ENCODE results near the gene OPN5.
"Not testable (repeated sequence)": the region's sequence is repeated elsewhere in the genome, so short reads cannot be mapped to it uniquely, and the experiment has no call there.

OPN5 gene, protein sequence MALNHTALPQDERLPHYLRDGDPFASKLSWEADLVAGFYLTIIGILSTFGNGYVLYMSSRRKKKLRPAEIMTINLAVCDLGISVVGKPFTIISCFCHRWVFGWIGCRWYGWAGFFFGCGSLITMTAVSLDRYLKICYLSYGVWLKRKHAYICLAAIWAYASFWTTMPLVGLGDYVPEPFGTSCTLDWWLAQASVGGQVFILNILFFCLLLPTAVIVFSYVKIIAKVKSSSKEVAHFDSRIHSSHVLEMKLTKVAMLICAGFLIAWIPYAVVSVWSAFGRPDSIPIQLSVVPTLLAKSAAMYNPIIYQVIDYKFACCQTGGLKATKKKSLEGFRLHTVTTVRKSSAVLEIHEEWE

GRCh38 chr6:47781732-47782131, at the start of gene OPN5:
Gene OPN5, plus strand, starts transcription at chr6:47782032. Its CDS starts 35 bp downstream, at chr6:47782067.
- Mint-ChIP-seq H3K27ac (no peak within 1 kb of the TSS), H3K36me3 (ENCODE audit: low read depth) (no peaks in the 10 kb centered on the region), H3K27me3 (ENCODE audit: low read depth) (peaks cover 14% of the 10 kb centered on the region), H3K4me3 (no peak within 1 kb of the TSS), H3K4me1 (ENCODE audit: low read depth) (no peaks in the 10 kb centered on the region), H3K9me3 (no peaks in the 10 kb centered on the region)

DNA sequence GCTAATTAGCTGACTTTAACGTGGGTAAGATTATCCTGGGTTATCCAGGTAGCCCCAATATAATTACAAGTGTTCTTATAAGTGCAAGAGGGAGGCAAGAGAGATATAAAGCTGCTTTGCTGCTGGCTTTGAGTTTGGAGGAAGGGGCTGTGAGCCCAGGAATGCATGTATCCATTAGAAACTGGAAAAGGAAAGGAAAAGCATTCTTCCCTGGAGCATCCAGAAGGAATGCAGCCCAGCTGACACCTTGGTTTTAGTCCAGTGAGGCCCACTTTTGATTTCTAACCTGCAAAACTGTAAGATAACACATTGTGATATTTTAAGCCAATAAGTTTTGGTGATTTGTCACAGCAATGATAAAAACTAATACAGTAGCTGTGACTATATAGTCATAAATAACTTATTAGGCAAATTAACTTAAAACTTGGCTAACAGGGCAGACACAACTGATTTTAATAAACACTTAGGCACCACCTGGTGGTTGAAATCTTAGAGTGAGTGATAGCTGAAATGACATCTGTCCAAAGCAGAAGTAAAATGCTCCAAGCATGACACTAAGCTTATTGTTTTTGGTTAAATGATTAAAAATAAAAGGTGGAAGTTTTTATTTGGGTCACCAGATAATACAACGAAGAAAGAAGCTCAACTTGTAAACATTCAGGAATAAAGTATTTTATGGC, 47.8 kb upstream of the OPN5 start:
- Mint-ChIP-seq H3K4me1 (ENCODE audit: low read depth) (no peaks in the 10 kb centered on the region), H3K9me3 (no peaks in the 10 kb centered on the region), H3K4me3 (no peak overlapping the region), H3K27me3 (ENCODE audit: low read depth) (peaks cover 3% of the 10 kb centered on the region), H3K27ac (no peak overlapping the region), H3K36me3 (ENCODE audit: low read depth) (no peaks in the 10 kb centered on the region)

- Mint-ChIP-seq H3K27me3 (ENCODE audit: low read depth) (peaks cover 3% of the 10 kb centered on the region), H3K4me1 (ENCODE audit: low read depth) (no peaks in the 10 kb centered on the region), H3K4me3 (no peak overlapping the region), H3K27ac (no peak overlapping the region), H3K9me3 (no peaks in the 10 kb centered on the region), H3K36me3 (ENCODE audit: low read depth) (no peaks in the 10 kb centered on the region)
These were observed 46.9 kb upstream of the OPN5 start for GRCh38 chr6:47734831-47735481.

DNA sequence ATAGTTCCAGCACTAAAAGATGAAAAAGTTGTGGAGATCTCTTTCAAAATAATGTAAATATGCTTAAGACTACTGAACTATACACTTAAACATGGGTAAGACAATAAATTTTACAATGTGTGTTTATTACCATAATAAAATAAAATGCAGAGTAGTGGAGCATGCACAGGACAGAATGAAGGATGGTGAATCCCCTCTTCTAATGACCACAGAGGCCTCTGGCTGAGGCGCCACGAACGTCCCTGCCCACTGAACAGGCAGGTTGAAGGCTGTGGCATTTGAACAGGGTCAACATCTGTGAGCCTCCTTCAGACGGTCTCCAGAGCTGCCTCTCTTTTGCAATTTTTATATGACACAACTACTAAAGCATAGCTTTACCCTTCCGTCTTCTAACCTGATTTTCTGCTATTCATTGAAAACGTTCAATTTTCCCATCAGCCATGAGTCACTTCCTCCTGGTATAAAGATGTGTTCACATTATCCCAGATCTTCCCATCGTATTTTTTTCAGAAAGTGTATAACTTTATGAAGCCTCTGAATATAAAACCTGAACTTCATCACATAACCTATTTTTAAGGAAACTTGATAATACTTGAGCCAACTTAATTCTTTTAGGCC, 45.6 kb upstream of the OPN5 start:
- no peaks in the 10 kb centered on the region for H3K36me3 Mint-ChIP-seq (ENCODE audit: low read depth)
- H3K9me3 Mint-ChIP-seq, result no peaks in the 10 kb centered on the region
- H3K4me3 Mint-ChIP-seq, result no peak overlapping the region
- no peaks in the 10 kb centered on the region for H3K4me1 Mint-ChIP-seq (ENCODE audit: low read depth)
- peaks cover 3% of the 10 kb centered on the region for H3K27me3 Mint-ChIP-seq (ENCODE audit: low read depth)
- H3K27ac Mint-ChIP-seq, result no peak overlapping the region

- H3K27me3 Mint-ChIP-seq (ENCODE audit: low read depth), result peaks cover 3% of the 10 kb centered on the region
- no peak overlapping the region for H3K27ac Mint-ChIP-seq
- H3K36me3 Mint-ChIP-seq (ENCODE audit: low read depth), result no peaks in the 10 kb centered on the region
- no peaks in the 10 kb centered on the region for H3K9me3 Mint-ChIP-seq
- no peak overlapping the region for H3K4me3 Mint-ChIP-seq
- no peaks in the 10 kb centered on the region for H3K4me1 Mint-ChIP-seq (ENCODE audit: low read depth)
These were observed 44.4 kb upstream of the OPN5 start for GRCh38 chr6:47737406-47737805.

DNA sequence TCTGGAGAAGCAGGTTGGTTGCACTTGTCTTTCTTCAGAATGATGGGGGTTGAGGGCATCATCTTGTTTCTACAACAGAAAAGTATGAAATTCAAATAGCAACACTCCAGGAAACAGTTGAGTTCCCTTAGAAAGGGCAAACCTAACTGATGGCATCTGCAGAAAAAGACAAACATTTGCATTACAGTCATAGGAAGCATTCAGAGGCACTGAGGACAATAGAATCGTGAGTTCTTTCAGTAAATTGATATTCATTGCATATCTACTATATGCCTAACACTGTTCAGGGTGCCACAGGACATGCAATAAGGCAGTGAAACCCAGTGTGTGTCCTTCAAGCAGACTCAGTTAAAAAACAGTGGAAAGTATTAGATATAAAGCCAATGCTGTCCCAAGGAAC, 41.1 kb upstream of the OPN5 start:
- Mint-ChIP-seq H3K36me3 (ENCODE audit: low read depth) (no peaks in the 10 kb centered on the region), H3K27ac (no peak overlapping the region), H3K4me3 (no peak overlapping the region), H3K4me1 (ENCODE audit: low read depth) (no peaks in the 10 kb centered on the region), H3K9me3 (no peaks in the 10 kb centered on the region), H3K27me3 (ENCODE audit: low read depth) (peaks cover 3% of the 10 kb centered on the region)

DNA sequence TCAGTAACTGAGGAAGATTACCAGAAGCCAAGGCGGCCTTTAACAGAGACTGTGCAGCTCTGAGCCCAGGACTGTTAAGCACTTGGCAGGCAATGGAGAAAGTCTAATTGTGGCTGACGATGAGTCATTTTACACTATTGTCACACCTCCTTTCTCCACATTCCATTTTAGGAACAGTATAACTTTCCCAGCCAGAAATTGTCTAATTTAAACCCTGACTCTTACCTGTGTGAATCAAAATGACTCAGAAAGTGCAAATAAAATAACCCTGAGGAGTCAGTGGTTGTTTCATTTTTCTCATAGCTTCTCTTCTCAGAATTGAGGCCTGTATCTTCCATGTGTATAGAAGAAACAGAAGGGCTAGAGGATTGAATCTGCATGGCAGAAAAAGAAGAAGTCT, 40.0 kb upstream of the OPN5 start:
- Mint-ChIP-seq H3K27ac (no peak overlapping the region), H3K27me3 (ENCODE audit: low read depth) (no peaks in the 10 kb centered on the region)

GRCh38 chr6:47743744-47744143, 38.1 kb upstream of the OPN5 start:
- Mint-ChIP-seq H3K4me1 (ENCODE audit: low read depth) (no peaks in the 10 kb centered on the region), H3K9me3 (no peaks in the 10 kb centered on the region), H3K27me3 (ENCODE audit: low read depth) (no peaks in the 10 kb centered on the region), H3K27ac (no peak overlapping the region), H3K4me3 (no peak overlapping the region), H3K36me3 (ENCODE audit: low read depth) (no peaks in the 10 kb centered on the region)

More for the DNA sequence above, 40.0 kb upstream of the OPN5 start:
- no peaks in the 10 kb centered on the region for H3K4me1 Mint-ChIP-seq (ENCODE audit: low read depth)
- no peak overlapping the region for H3K4me3 Mint-ChIP-seq
- no peaks in the 10 kb centered on the region for H3K9me3 Mint-ChIP-seq
- H3K36me3 Mint-ChIP-seq (ENCODE audit: low read depth), result no peaks in the 10 kb centered on the region

- H3K4me1 Mint-ChIP-seq (ENCODE audit: low read depth); H3K9me3 Mint-ChIP-seq; H3K36me3 Mint-ChIP-seq (ENCODE audit: low read depth); H3K27ac Mint-ChIP-seq; H3K4me3 Mint-ChIP-seq; H3K27me3 Mint-ChIP-seq (ENCODE audit: low read depth): not testable (repeated sequence)
These were observed 36.6 kb upstream of the OPN5 start for GRCh38 chr6:47745269-47745668.

DNA sequence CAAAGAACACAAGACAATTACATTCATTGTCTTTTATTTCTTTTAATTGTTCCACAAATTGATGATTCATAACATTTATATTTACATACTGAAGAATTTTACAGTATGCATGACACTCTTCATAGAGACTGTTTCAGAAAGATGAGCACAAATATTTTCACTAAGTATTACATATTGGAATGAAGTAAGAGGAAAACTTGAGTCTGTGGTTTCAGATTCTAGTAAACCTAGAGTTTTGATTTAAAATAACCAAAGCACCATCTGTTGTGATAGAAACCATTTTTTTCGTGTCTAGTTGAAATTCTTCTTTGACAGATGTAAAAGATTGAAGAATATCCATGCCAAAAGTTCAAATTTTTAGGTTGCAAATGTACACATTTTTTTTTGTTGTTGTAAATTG, 32.1 kb upstream of the OPN5 start:
- Mint-ChIP-seq H3K36me3 (ENCODE audit: low read depth) (no peaks in the 10 kb centered on the region), H3K4me3 (no peak overlapping the region), H3K27me3 (ENCODE audit: low read depth) (no peaks in the 10 kb centered on the region), H3K4me1 (ENCODE audit: low read depth) (no peaks in the 10 kb centered on the region), H3K27ac (no peak overlapping the region), H3K9me3 (no peaks in the 10 kb centered on the region)

- H3K36me3 Mint-ChIP-seq (ENCODE audit: low read depth), result no peaks in the 10 kb centered on the region
- no peak overlapping the region for H3K27ac Mint-ChIP-seq
- H3K27me3 Mint-ChIP-seq (ENCODE audit: low read depth), result no peaks in the 10 kb centered on the region
- H3K4me1 Mint-ChIP-seq (ENCODE audit: low read depth), result no peaks in the 10 kb centered on the region
- H3K4me3 Mint-ChIP-seq, result no peak overlapping the region
- H3K9me3 Mint-ChIP-seq, result no peaks in the 10 kb centered on the region
These were observed 29.0 kb upstream of the OPN5 start for GRCh38 chr6:47752801-47753200.

DNA sequence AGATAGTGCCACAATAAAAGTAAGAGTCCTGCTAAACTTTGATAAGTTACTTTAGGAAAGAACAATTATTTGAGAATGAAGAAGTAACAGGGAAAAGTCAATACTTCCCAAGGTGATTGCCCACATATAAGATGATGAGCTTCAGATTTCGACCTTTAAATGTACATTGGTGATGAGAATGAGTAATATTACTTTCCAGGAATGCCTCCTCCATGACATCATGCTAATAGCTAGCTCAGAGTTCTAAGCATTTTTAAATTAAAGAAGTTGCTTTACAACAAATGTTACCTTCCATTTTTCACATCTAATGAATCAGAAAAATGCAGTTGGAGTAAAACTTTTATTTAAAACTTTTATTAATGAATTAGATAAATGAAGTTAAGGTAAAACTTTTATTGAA, 22.5 kb upstream of the OPN5 start:
- Mint-ChIP-seq H3K27ac (no peak overlapping the region), H3K4me1 (ENCODE audit: low read depth) (no peaks in the 10 kb centered on the region), H3K27me3 (ENCODE audit: low read depth) (peaks cover 4% of the 10 kb centered on the region), H3K4me3 (no peak overlapping the region), H3K9me3 (no peaks in the 10 kb centered on the region), H3K36me3 (ENCODE audit: low read depth) (no peaks in the 10 kb centered on the region)

GRCh38 chr6:47762502-47762901, 19.3 kb upstream of the OPN5 start:
- Mint-ChIP-seq H3K36me3 (ENCODE audit: low read depth) (no peaks in the 10 kb centered on the region), H3K4me1 (ENCODE audit: low read depth) (no peaks in the 10 kb centered on the region), H3K27me3 (ENCODE audit: low read depth) (peaks cover 4% of the 10 kb centered on the region), H3K9me3 (no peaks in the 10 kb centered on the region), H3K27ac (no peak overlapping the region), H3K4me3 (no peak overlapping the region)

GRCh38 chr6:47766445-47766844, 15.4 kb upstream of the OPN5 start:
- H3K36me3 Mint-ChIP-seq (ENCODE audit: low read depth), result no peaks in the 10 kb centered on the region
- no peak overlapping the region for H3K27ac Mint-ChIP-seq
- no peaks in the 10 kb centered on the region for H3K9me3 Mint-ChIP-seq
- H3K4me1 Mint-ChIP-seq (ENCODE audit: low read depth), result no peaks in the 10 kb centered on the region
- H3K4me3 Mint-ChIP-seq, result no peak overlapping the region
- peaks cover 10% of the 10 kb centered on the region for H3K27me3 Mint-ChIP-seq (ENCODE audit: low read depth)

DNA sequence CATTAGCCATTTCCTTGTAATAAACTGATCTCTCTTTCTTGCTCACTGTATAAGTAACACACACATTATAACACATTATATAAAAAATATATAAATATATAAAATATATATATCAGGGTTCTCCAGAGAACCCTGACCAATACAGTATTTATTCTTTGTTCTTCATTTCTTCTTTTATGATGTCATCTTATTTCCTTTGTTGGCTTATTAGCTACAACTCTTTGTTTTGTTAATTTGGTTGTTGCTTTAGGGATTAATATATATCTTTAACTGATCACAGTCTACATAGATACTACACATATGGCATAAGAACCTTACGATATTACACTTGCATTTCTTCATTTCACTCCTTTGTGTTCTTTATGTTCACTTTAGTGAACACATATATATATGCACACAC, 14.7 kb upstream of the OPN5 start:
- H3K36me3 Mint-ChIP-seq (ENCODE audit: low read depth), result no peaks in the 10 kb centered on the region
- no peak overlapping the region for H3K27ac Mint-ChIP-seq
- no peaks in the 10 kb centered on the region for H3K9me3 Mint-ChIP-seq
- no peak overlapping the region for H3K4me3 Mint-ChIP-seq
- no peaks in the 10 kb centered on the region for H3K4me1 Mint-ChIP-seq (ENCODE audit: low read depth)
- H3K27me3 Mint-ChIP-seq (ENCODE audit: low read depth), result peaks cover 11% of the 10 kb centered on the region
